Measurements from ENCODE around the gene RUNX2. TPM values are rescaled to one million over a fixed set of nuclear protein-coding genes. Genes with fewer than 3 reads are reported as not detected.

The RUNX2 gene
- total and polyA plus RNA-seq, 2 of the 8 experiments (the other 6 are each of a cell fraction or from before 2014, with no cell fraction given), result 0.26 to 1.2 TPM

- FAIRE-seq (no peak), DNase-seq (ENCODE audit: low read depth in 1 of 2, low spot score in 2 of 2) (no peak)
- ChIA-PET POLR2A (ENCODE audit: partially characterized antibody) (no interaction called here), CTCF (ENCODE audit: partially characterized antibody) (interaction anchor here (0.6 to 1.6 kb wide), 4 partner anchors 57 to 1018 kb away, joined by 3 to 4 read pairs (median 3); partner anchors contain the start of gene SUPT3H)
- H2AFZ ChIP-seq (ENCODE audit: low read length), result no peak overlapping the region
- H3K23me2 ChIP-seq (ENCODE audit: low read depth, low read length), result no peaks in the 10 kb centered on the region
- no peaks in the 10 kb centered on the region for H4K20me1 ChIP-seq (replicated peaks in 1 of 2; ENCODE audit: control insufficient read depth in 1 of 2, insufficient read depth in 2 of 2, low read length in 2 of 2)
- H3K4me2 ChIP-seq (ENCODE audit: insufficient read depth in 1 of 2, low read depth in 2 of 2, low read length in 2 of 2), result no peak overlapping the region
- no peak overlapping the region for H2BK120ac ChIP-seq (replicated peaks; ENCODE audit: low read depth, low read length)
- H3K18ac ChIP-seq (ENCODE audit: extremely low read depth, low read length), result no peak overlapping the region
- no peak overlapping the region for H3K4me3 ChIP-seq (ENCODE audit: extremely low read depth in 1 of 4, insufficient read depth in 2 of 4, low read depth in 3 of 4, low read length in 4 of 4)
- no peaks in the 10 kb centered on the region for H3K36me3 ChIP-seq (ENCODE audit: control insufficient read depth in 2 of 4, insufficient read depth in 4 of 4, low read length in 3 of 4)
- no peak overlapping the region for H3K14ac ChIP-seq (ENCODE audit: insufficient read length)
- H2BK20ac ChIP-seq (ENCODE audit: low read length), result no peak overlapping the region
- 90% methylated on average over 5 of the region's 5 CpGs; no CpG with 5 or more reads in 1 of the 2 experiments for WGBS, 2 experiments (ENCODE audit: extremely low coverage in 1 of 2, insufficient coverage in 1 of 2, insufficient read length in 1 of 2, insufficient replicate concordance in 2 of 2, low coverage in 1 of 2, low lambda C conversion rate in 2 of 2, missing lambda C conversion rate in 1 of 2)
- no peak overlapping the region for H4K91ac ChIP-seq (replicated peaks; ENCODE audit: insufficient read length, low read length)
- no peaks in the 10 kb centered on the region for H3K79me2 ChIP-seq (ENCODE audit: control insufficient read depth in 1 of 2, insufficient read depth in 2 of 2, low read length in 2 of 2)
- no peak overlapping the region for H3K23ac ChIP-seq (ENCODE audit: insufficient read length)
- H4K5ac ChIP-seq (ENCODE audit: insufficient read length, low read depth, low read length), result no peak overlapping the region
- no peak overlapping the region for H2AK5ac ChIP-seq (ENCODE audit: low read depth, low read length)
- no peak overlapping the region for H2BK12ac ChIP-seq (ENCODE audit: low read depth, low read length)
- no peak overlapping the region for H3K56ac ChIP-seq (replicated peaks; ENCODE audit: insufficient read length, low read depth, low read length)
- peaks cover 0 to 3% (median under 1%) of the 10 kb centered on the region in 4 experiments; a peak in 4 of 7 replicates for H3K27me3 ChIP-seq (replicated peaks in 1 of 4; ENCODE audit: control insufficient read depth in 3 of 4, extremely low read depth in 1 of 4, insufficient read depth in 3 of 4, low read length in 3 of 4)
- no peak overlapping the region for H2BK15ac ChIP-seq (ENCODE audit: low read length)
- no peak overlapping the region for H3K27ac ChIP-seq (ENCODE audit: low read depth, low read length)
- no peaks in the 10 kb centered on the region for H3K79me1 ChIP-seq (ENCODE audit: low read depth, low read length)
- no peak overlapping the region for H4K8ac ChIP-seq (ENCODE audit: extremely low read depth, insufficient read depth, low read length)
- no peak overlapping the region for H2BK5ac ChIP-seq (ENCODE audit: low read depth, low read length)
- no peaks in the 10 kb centered on the region; a peak in 1 of 4 replicates for H3K9me3 ChIP-seq (ENCODE audit: insufficient read depth in 2 of 2, low read depth in 1 of 2, low read length in 1 of 2)
- H3K4ac ChIP-seq (replicated peaks; ENCODE audit: insufficient read length, low read depth, low read length), result no peak overlapping the region
- H3K4me1 ChIP-seq (replicated peaks in 1 of 4; ENCODE audit: control insufficient read depth in 3 of 4, insufficient read depth in 4 of 4, low read length in 3 of 4), result peaks cover 0 to 4% (median 0%) of the 10 kb centered on the region in 4 experiments; a peak in 3 of 7 replicates
- H3K9ac ChIP-seq (replicated peaks in 1 of 4; ENCODE audit: extremely low read depth in 1 of 4, low read depth in 3 of 4, low read length in 3 of 4), result no peak overlapping the region
- TF ChIP-seq PHF8 (conservative IDR thresholded peaks at IDR 0.05; ENCODE audit: low read depth, low read length) (no peak), HDAC2 (IDR thresholded peaks at IDR 0.05; ENCODE audit: borderline replicate concordance in 1 of 2, low read depth in 2 of 2, low read length in 2 of 2) (no peak), RNF2 (IDR thresholded peaks at IDR 0.05; ENCODE audit: borderline replicate concordance, low read depth, low read length, missing control alignments, poor library complexity, severe bottlenecking) (no peak), FOSL1 (IDR thresholded peaks at IDR 0.05; ENCODE audit: insufficient read depth, low read depth, low read length) (no peak), JUND (IDR thresholded peaks at IDR 0.05; ENCODE audit: low read length) (no peak), CBX8 (IDR thresholded peaks at IDR 0.05; ENCODE audit: borderline replicate concordance, low read depth, low read length) (no peak), SP2 (IDR thresholded peaks at IDR 0.05; ENCODE audit: low read length) (no peak), SUZ12 (IDR thresholded peaks at IDR 0.05; ENCODE audit: low read length) (no peak), SRF (IDR thresholded peaks at IDR 0.05; ENCODE audit: low read depth, low read length) (no peak), SAP30 (IDR thresholded peaks at IDR 0.05; ENCODE audit: insufficient read depth, insufficient replicate concordance, low read length) (no peak), NANOG (IDR thresholded peaks at IDR 0.05; ENCODE audit: insufficient read depth, low read depth, low read length, poor library complexity, severe bottlenecking) (no peak), YY1 (IDR thresholded peaks at IDR 0.05; ENCODE audit: low read depth, low read length) (no peak), KDM5A (IDR thresholded peaks at IDR 0.05; ENCODE audit: low read length) (no peak), ASH2L (IDR thresholded peaks at IDR 0.05; ENCODE audit: low read length) (no peak)
Observed at GRCh38 chr6:45648262-45648620, 320.1 kb downstream of the RUNX2 start.

Measured in H1 (cell line).